Smooth muscle cell of the coronary artery (primary cell): ENCODE data around the gene NUTM2A. TPM values are rescaled to one million over a fixed set of nuclear protein-coding genes. Genes with fewer than 3 reads are reported as not detected.

Source experiments
- total RNA-seq: library from RNA; depleted of rRNA; stranded (reverse); fragments of >200 nt; gene quantifications from 2 replicates; pipeline ENCODE4 v1.2.3, GENCODE V29; 2014; ENCODE audit warnings: low replicate concordance

The NUTM2A gene
- total RNA-seq: 0.12 and 0.15 TPM in 2 replicates

GRCh38 chr10:87225148-87225547 lies at the start of gene NUTM2A:
Gene NUTM2A, plus strand, starts transcription at chr10:87225448. Its CDS starts 383 bp downstream, at chr10:87225831.

Other genes starting within 250 kb of the NUTM2A start
- not detected in 2 replicates for gene FAM25A, start 205.2 kb upstream of the NUTM2A start, total RNA-seq
- gene GLUD1, start 130.6 kb upstream of the NUTM2A start, total RNA-seq: 206 and 229 TPM in 2 replicates
- 8.2 and 24.3 TPM in 2 replicates for gene SHLD2, start 130.2 kb upstream of the NUTM2A start, total RNA-seq
- gene NUTM2D, start 132.3 kb downstream of the NUTM2A start, total RNA-seq: 0.82 and 1.4 TPM in 2 replicates